Stimulated activated CD4-positive, alpha-beta T cell treated with anti-CD3 and anti-CD28 coated beads, Interleukin-4, amount 100 ng/mL, for 24 hours (primary cell): ENCODE measurements around the gene SPEN.
"Not testable (repeated sequence)": the region's sequence is repeated elsewhere in the genome, so short reads cannot be mapped to it uniquely, and the experiment has no call there.

Experiments
- DNase-seq: peaks from one replicate; pipeline ENCODE4 v3.0.0-alpha.2; 2020

SPEN gene

GRCh38 chr1:15833842-15834405, 13.6 kb upstream of the SPEN start:
- DNase-seq, result no peak

GRCh38 chr1:15834406-15835204, 12.9 kb upstream of the SPEN start:
- DNase-seq, result peak; percentile 89

- no peak for DNase-seq
Observed at GRCh38 chr1:15835205-15835740, 12.2 kb upstream of the SPEN start.

GRCh38 chr1:15835741-15836510, 11.6 kb upstream of the SPEN start:
- peak; percentile 100 for DNase-seq

- not testable (repeated sequence) for DNase-seq
Observed at GRCh38 chr1:15836511-15836771, 11.1 kb upstream of the SPEN start.

- peak; percentile 47 for DNase-seq
Observed at GRCh38 chr1:15836772-15837669, 10.5 kb upstream of the SPEN start.

- DNase-seq, result no peak
Observed at GRCh38 chr1:15837931-15838330, 9.6 kb upstream of the SPEN start.

- no peak for DNase-seq
Observed at GRCh38 chr1:15838721-15839120, 8.8 kb upstream of the SPEN start.

- DNase-seq, result no peak
Observed at GRCh38 chr1:15843826-15844572, 3.5 kb upstream of the SPEN start.

- not testable (repeated sequence) for DNase-seq
Observed at GRCh38 chr1:15846056-15846455, 1.5 kb upstream of the SPEN start.

- no peak for DNase-seq
Observed at GRCh38 chr1:15847893-15848142, 311 bp downstream of the SPEN start.

GRCh38 chr1:15848143-15848928, 829 bp downstream of the SPEN start:
- DNase-seq, result peak; percentile 55

GRCh38 chr1:15848929-15849774, 1.6 kb downstream of the SPEN start:
- DNase-seq, result peak; percentile 74

GRCh38 chr1:15849775-15850324, 2.3 kb downstream of the SPEN start:
- DNase-seq, result peak; percentile 43

GRCh38 chr1:15850471-15851001, 3.0 kb downstream of the SPEN start:
- no peak for DNase-seq

GRCh38 chr1:15851210-15852035, 3.9 kb downstream of the SPEN start:
- DNase-seq, result no peak

GRCh38 chr1:15852036-15852827, 4.7 kb downstream of the SPEN start:
- no peak for DNase-seq

- DNase-seq, result no peak
Observed at GRCh38 chr1:15852828-15853302, 5.4 kb downstream of the SPEN start.
